GM18526 (cell line): Measurements from ENCODE around the gene WDR26.

ENCODE experiments used
- POLR2A ChIP-seq: IDR thresholded peaks from 3 replicates; pipeline ENCODE4 v1.6.1; 2011; ENCODE audit not compliant: insufficient read length; ENCODE audit errors: extremely low read depth

Gene WDR26

DNA sequence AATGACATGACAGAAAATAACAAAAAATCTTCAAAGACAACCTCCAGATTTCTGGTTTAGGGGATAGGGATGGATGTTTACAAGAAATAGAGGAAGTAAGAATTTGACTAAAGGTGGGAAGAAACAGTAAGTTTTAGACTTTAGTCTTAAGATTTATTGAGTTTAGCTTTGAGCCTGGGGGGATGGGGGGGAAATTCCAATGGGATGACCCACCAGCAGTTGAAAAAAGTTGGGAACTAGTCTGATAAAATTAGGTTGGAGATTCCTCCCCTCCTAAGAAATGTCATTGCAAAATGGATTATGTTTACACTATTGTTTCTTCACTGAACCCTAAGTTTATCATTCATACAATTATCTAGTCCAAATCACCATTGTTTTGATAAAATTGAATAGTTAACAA, 28.4 kb downstream of the WDR26 start:
- TF ChIP-seq POLR2A = no peak

GRCh38 chr1:224405604-224405970, 29.0 kb downstream of the WDR26 start:
- no peak for TF ChIP-seq POLR2A

GRCh38 chr1:224404916-224405603, 29.5 kb downstream of the WDR26 start:
- TF ChIP-seq POLR2A = no peak

GRCh38 chr1:224402472-224403036, 32.0 kb downstream of the WDR26 start:
- no peak for TF ChIP-seq POLR2A

DNA sequence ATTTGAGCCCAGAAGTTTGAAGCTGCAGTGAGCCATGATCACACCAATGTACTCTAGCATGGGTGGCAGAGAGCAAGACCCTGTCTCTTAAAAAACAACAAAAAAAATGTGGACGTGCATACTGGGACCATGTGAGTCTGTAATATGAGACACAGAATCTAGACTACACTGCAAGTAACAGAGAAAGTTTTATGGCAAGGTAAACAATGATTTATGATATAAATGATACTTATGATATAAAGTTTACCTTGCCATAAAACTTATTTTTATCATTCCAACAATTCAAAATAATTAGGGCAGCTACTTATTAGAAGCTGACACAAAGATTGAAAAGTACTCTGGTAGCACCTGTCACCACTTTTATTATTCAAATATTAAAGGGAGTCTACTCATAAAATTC, 34.7 kb downstream of the WDR26 start:
- no peak for TF ChIP-seq POLR2A

- TF ChIP-seq POLR2A = no peak
These were observed 41.3 kb downstream of the WDR26 start for GRCh38 chr1:224393294-224393693.

DNA sequence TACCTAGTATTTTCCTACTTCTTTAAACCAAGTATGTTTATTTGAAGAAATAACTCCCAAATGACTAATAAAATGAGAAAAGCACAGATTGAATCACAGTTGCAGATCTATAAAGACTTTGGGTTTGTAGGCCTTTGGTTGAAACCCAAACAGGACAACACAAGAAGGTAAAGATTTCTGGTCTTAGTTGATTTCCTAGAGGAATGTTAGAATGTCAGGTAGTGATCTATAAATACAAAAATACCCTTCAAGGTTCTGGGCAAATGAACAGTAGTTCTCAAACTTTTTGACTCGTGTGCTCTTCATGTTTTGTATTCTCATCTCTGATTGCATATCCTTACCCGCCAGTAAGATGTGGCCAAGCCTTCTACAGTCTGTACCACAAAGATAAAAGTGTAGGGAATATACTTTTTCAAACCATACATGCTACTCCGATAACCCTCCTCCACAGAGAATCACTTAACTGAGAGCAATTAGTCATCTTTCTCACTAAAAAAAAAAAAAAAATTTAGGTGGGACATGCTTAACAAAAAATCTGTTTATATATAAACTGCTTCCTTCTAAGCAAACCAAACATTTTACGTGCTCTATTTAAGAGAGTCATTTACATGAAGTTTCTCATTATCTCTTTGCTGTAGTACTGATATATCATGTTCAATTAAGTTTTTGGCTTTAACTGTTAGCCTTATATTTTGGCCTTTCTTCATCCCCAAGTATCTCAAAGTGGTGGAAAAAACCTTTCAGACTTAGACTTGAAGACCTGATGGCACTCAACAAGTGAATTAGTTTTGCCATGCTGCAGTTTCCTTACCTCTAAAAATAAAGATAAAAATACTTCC, 42.0 kb downstream of the WDR26 start:
- no peak for TF ChIP-seq POLR2A

- no peak for TF ChIP-seq POLR2A
These were observed 44.1 kb downstream of the WDR26 start for GRCh38 chr1:224390517-224390916.

GRCh38 chr1:224387943-224388342, 46.7 kb downstream of the WDR26 start:
- no peak for TF ChIP-seq POLR2A

DNA sequence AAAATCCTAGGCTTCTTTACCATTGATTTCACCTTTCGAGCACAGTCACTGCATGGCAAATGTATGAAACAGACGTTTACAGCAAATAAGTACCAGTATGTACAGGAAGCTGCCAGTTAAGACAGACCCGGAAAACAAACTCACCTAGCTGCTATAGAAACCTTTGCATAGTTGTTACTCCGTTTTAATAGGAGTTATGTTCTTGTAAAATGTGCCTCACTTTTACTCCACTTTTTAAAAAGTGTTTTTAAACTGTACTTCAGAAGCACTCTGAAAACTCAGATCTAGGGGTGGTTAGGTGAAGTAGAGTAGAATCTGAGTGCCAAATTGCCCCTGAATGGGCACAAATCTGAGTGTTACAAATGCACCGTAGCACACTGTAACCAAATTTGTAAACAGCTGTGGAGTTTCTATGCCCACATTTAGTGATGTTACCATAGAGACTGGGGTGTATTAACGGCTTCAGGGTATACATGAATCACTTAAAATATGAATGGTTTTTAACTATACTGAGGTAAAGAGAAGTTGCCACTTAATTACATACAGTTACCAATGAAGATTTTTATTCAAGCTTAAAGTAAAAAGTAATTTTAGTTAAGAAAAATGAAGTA, 47.2 kb downstream of the WDR26 start:
- TF ChIP-seq POLR2A = no peak

GRCh38 chr1:224383218-224383617, 51.4 kb downstream of the WDR26 start:
- TF ChIP-seq POLR2A = no peak

- no peak for TF ChIP-seq POLR2A
These were observed 52.6 kb downstream of the WDR26 start for GRCh38 chr1:224381880-224382548.

DNA sequence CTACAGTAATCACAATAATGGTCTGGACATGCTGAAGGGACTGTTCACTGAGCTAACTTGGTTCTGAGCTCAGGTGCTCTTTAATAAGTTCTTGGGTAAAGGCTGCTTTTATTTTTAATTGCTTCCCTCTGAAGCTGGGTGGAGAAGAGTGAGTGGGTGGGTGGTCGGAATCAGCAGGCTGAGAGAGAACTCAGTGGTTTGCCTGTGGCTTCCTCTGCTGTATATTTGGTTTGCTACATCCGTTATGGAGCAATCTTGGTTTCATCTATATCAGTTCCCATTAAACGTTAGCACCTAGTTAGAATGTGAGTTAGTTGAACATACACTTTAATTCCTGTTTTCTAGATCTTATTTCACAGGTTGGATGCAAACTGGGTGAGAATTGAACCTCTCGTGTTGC, 54.6 kb downstream of the WDR26 start:
- no peak for TF ChIP-seq POLR2A

GRCh38 chr1:224378855-224379631, 55.6 kb downstream of the WDR26 start:
- TF ChIP-seq POLR2A = no peak

DNA sequence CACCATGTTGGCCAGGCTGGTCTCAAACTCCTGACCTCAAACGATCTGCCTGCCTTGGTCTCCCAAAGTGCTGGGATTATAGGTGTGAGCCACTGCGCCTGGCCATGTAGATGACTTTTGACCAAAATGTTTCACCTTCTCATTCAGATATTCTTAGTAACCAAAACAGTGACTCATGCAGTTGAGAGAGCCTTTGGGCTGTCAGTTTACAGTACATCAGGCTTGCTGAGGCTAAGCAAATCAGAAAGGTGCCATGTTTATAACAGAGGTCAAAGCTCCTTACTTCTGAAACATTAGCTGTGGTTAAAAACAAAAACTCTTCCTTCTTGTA, 57.0 kb downstream of the WDR26 start:
- no peak for TF ChIP-seq POLR2A

DNA sequence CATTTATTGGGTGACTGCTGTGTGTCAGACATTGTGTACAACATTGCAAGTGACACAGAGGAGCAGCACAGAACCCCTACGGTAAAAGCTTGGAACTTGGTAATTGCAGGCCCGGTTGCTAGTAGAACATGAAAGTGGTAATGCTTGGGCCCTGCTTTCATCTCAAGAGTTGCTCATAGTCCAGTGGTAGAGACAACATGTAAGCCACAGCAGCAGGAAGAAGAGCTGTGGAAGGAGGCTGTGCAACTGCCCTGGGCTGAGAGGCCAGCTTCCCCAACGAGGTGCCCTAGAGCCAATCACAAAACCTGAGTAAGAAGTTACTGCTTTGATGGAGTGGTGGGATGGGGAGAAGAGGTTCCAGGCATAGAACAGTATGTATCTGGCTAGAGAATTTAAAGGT, 59.5 kb downstream of the WDR26 start:
- TF ChIP-seq POLR2A = no peak
